Heart right ventricle (tissue), 16 donors: Measurements from ENCODE around the gene NLRP13. TPM values are rescaled to one million over a fixed set of nuclear protein-coding genes. Genes with fewer than 3 reads are reported as not detected.
"Not testable (repeated sequence)": the region's sequence is repeated elsewhere in the genome, so short reads cannot be mapped to it uniquely, and the experiment has no call there.

Experiments
- ATAC-seq, 8 donors: fragments of 200-7000 bp; cut with Tn5 transposase; one replicate each; pipeline ENCODE4 v1.9.1; 2020; ENCODE audit warnings: mild to moderate bottlenecking in 8 of 8, moderate library complexity in 8 of 8, moderate number of reproducible peaks in 1 of 8
- DNase-seq, 2 donors: peaks; one replicate each; pipeline ENCODE4 v3.0.0-alpha.2; 2020
- H3K27ac ChIP-seq, 10 donors: fragments of 200-600 bp; sonication (generic) in 2 of 10; one replicate each; pipeline versions ENCODE4 v1.5.0 to v1.8.0; 2020 to 2022; ENCODE audit warnings: mild to moderate bottlenecking in 3 of 10
- H3K27me3 ChIP-seq, 7 donors: fragments of 200-600 bp; one replicate each; pipeline ENCODE4 v1.8.0; 2021 to 2022; ENCODE audit warnings: mild to moderate bottlenecking in 2 of 7
- H3K36me3 ChIP-seq, 9 donors: fragments of 200-600 bp; sonication (generic) in 1 of 9; one replicate each; pipeline versions ENCODE4 v1.5.0 to v1.8.0; 2020 to 2022; ENCODE audit warnings: mild to moderate bottlenecking in 2 of 9
- H3K4me1 ChIP-seq, 9 donors: fragments of 200-600 bp; sonication (generic) in 1 of 9; one replicate each; pipeline versions ENCODE4 v1.5.0 to v1.8.0; 2020 to 2022; ENCODE audit warnings: mild to moderate bottlenecking in 4 of 9
- H3K4me3 ChIP-seq, 10 donors: fragments of 200-600 bp; sonication (generic) in 2 of 10; one replicate each; pipeline versions ENCODE4 v1.5.0 to v1.8.0; 2020 to 2022; ENCODE audit warnings: mild to moderate bottlenecking in 7 of 10, moderate library complexity in 2 of 10
- H3K9me3 ChIP-seq, 11 donors: fragments of 200-600 bp in 10 of 11; sonication (generic) in 2 of 11; one replicate each; pipeline versions ENCODE4 v1.5.0 to v1.8.0; 2013 to 2022; ENCODE audit warnings: mild to moderate bottlenecking in 2 of 11, control low read depth in 1 of 11, moderate library complexity in 1 of 11
- CTCF ChIP-seq, 9 donors: fragments of 200-600 bp; sonication (generic) in 2 of 9; IDR thresholded peaks; one replicate each; pipeline versions ENCODE4 v1.5.0 to v1.8.0; 2021 to 2022; ENCODE audit warnings: antibody characterized with exemption in 9 of 9, mild to moderate bottlenecking in 5 of 9, moderate library complexity in 1 of 9
- WGBS, 2 donors: extraction: QIAGEN DNeasy Blood & Tissue Kit; methylation state at CpG; one replicate each; pipeline ENCODE4 v1.1.7; 2013; ENCODE audit warnings: inconsistent platforms in 1 of 2; 5-methylcytosine and 5-hydroxymethylcytosine counted together
- intact Hi-C, 10 donors: fragments of 100-400 bp; cut with DNase I; formaldehyde crosslinking; loops; one replicate each; pipeline versions ENCODE4 v1.11.1 to v1.14.2; 2022
- polyA plus RNA-seq, 2 donors: library from polyadenylated mRNA; stranded (reverse); fragments of 200-250 nt; gene quantifications; one replicate each; pipeline ENCODE4 v1.2.3, GENCODE V29; 2013
- total RNA-seq, 10 donors: library from RNA; stranded (reverse); fragmentation: NEBNext Ultra II Directional in 3 of 10; extraction: Animal tissue kit (Norgen Biotek cat#: 25700) in 3 of 10; gene quantifications; one replicate each; pipeline versions ENCODE4 v1.2.1 to v1.2.4, GENCODE V29; 2021 to 2023
- donor health status: Arrhythmogenic right ventricular cardiomyopathy.
- donor health status: ischemic (EF 13 %, LVEDD 7.1; RV severe dilation, severe dysfunction).
- donor health status: healthy with polysubstance abuse.
- donor health status: DM: no; HTN: yes; CAD: no.
- donor health status: DM: no; HTN: no; CAD: no.
- donor health status: ischemic (EF 25% LVEDD 6.9; RV normal size, moderate dysfunction).
- donor health status: ischemic (EF 25% LVEDD 5.7; RV mildly dilated, moderate dysfunction).
- donor health status: healthy.
- donor health status: DM: yes; HTN: yes; CAD: no.
- donor health status: Ischemic cardiomyopathy.
- donor health status: ischemic (EF 35%, LVEDD 5.7; RV mildly dilated, moderate dysfunction).
- donor health status: nonischemic (EF 11% LVEDD 7.7; RV severe dilation, severe dysfunction).
- donor health status: DM: yes; HTN: yes; CAD: no.
- donor health status: PGD.
- donor health status: ischemic (EF 29% LVEDD 5.4; RV normal size, mild dysfunction).
- donor health status: nonischemic (EF 23%, LVEDD 6.1; RV moderate dilation, normal function).

Gene NLRP13
- total and polyA plus RNA-seq, 12 donors, result not detected

GRCh38 chr19:55959996-55960675 lies 28.0 kb upstream of the NLRP13 start:
- Histone ChIP-seq H3K9me3 (peaks cover 0 to 19% (median 0%) of the 10 kb centered on the region in 11 donors), H3K27ac (no peak overlapping the region), H3K36me3 (no peaks in the 10 kb centered on the region), H3K4me3 (no peak overlapping the region), H3K4me1 (no peaks in the 10 kb centered on the region), H3K27me3 (no peaks in the 10 kb centered on the region)
- DNase-seq (no peak), ATAC-seq (no peak)
- no peak for TF ChIP-seq CTCF (IDR thresholded peaks at IDR 0.05)
- 78 to 85% methylated on average over 6 of the region's 6 CpGs for WGBS, 2 donors
- intact Hi-C loops, result no loop called here

DNA sequence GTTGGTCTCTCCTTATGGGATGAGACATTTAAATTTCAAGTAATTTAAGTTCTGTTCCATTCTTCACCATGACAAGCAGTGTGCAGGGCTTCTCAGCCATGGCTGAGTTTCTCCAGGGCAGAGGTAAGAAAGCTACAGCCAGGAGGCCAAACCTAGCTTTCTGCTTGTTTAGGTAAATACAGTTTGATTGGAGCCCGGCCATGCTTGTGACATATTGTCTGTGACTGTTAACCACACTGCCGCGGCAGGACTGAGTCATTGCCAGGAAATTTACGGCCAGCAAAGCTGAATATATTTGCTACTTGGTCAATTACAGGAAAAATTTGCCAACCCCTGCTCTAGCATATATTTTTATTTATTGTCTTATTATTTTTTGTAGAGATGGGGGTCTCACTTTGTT lies 26.2 kb upstream of the NLRP13 start:
- Histone ChIP-seq H3K27ac (no peak overlapping the region), H3K36me3 (no peaks in the 10 kb centered on the region), H3K4me3 (no peak overlapping the region), H3K9me3 (peaks cover 0 to 21% (median 0%) of the 10 kb centered on the region in 11 donors), H3K4me1 (no peaks in the 10 kb centered on the region), H3K27me3 (no peaks in the 10 kb centered on the region)
- TF ChIP-seq CTCF (IDR thresholded peaks at IDR 0.05), result no peak
- intact Hi-C loops, result no loop called here
- 67 to 80% methylated on average over 4 of the region's 4 CpGs for WGBS, 2 donors
- ATAC-seq (no peak), DNase-seq (no peak)

- WGBS, 2 donors, result 90 to 93% methylated on average over 7 of the region's 7 CpGs
- intact Hi-C loops, result no loop called here
- TF ChIP-seq CTCF (IDR thresholded peaks at IDR 0.05), result no peak
Measured at GRCh38 chr19:55956431-55956830, 24.3 kb upstream of the NLRP13 start.

GRCh38 chr19:55950566-55950965 lies 18.4 kb upstream of the NLRP13 start:
- DNase-seq, intact Hi-C loops, ATAC-seq, H3K36me3 ChIP-seq, H3K27ac ChIP-seq, H3K4me1 ChIP-seq, H3K4me3 ChIP-seq: not testable (repeated sequence)
- Histone ChIP-seq H3K9me3 (peaks cover 0 to 60% (median 0%) of the 10 kb centered on the region in 11 donors), H3K27me3 (peaks cover 0 to 11% (median 0%) of the 10 kb centered on the region in 7 donors)
- 89% methylated on average over 19 of the region's 19 CpGs for WGBS, 2 donors

More at GRCh38 chr19:55956431-55956830, 24.3 kb upstream of the NLRP13 start:
- H3K9me3 ChIP-seq, result peaks cover 0 to 25% (median 0%) of the 10 kb centered on the region in 11 donors
- no peak overlapping the region for H3K4me3 ChIP-seq
- H3K36me3 ChIP-seq, result no peaks in the 10 kb centered on the region
- H3K27ac ChIP-seq, result no peak overlapping the region
- DNase-seq (no peak), ATAC-seq (no peak)
- peaks cover 0 to 3% (median 0%) of the 10 kb centered on the region in 7 donors for H3K27me3 ChIP-seq
- H3K4me1 ChIP-seq, result no peaks in the 10 kb centered on the region

DNA sequence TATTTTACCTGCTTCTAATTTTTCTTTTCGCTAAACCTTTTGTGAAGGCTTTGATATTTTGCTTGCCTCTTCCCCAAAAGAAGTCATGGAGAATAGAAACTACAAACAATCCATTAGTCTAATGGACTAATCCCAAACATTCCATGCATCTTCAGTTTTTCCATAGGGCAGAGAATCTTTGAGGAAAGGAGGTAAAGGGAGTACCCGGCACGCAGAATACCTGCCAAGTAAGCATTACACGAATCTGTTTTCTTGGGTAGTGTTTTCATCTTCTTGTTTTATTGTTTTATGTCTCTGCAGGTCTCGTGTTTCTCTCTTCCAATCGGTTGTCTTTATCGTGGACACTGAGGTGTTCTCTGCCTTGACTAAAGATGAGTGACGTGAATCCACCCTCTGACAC lies 15.4 kb upstream of the NLRP13 start, which contains the start of gene NLRP8:
NLRP8 (plus strand) TSS at position 301 of the 400 bp plus-strand sequence.
- H3K9me3 ChIP-seq, result peaks cover 0 to 49% (median 0%) of the 10 kb centered on the region in 11 donors
- no peak within 1 kb of the TSS for H3K4me3 ChIP-seq
- no peak within 1 kb of the TSS for H3K27ac ChIP-seq
- no peaks in the 10 kb centered on the region for H3K4me1 ChIP-seq
- intact Hi-C loops, result no loop called here
- peaks cover 0 to 11% (median 0%) of the 10 kb centered on the region in 7 donors for H3K27me3 ChIP-seq
- no peaks in the 10 kb centered on the region for H3K36me3 ChIP-seq
- no peak for TF ChIP-seq CTCF (IDR thresholded peaks at IDR 0.05)
- DNase-seq (no peak), ATAC-seq (no peak)
- WGBS, 2 donors, result 71 to 73% methylated on average over 8 of the region's 8 CpGs
